Measurements from ENCODE around the gene BAK1. TPM values are rescaled to one million over a fixed set of nuclear protein-coding genes. Genes with fewer than 3 reads are reported as not detected.

The BAK1 gene
- polyA plus RNA-seq, 1 experiment, result 24.5 TPM

Small RNAs within 50 kb of the gene (small RNA-seq; reads per million reads assigned to genes)
- not detected for gene RF00017 (ENCODE audit: insufficient read length, low read depth, low replicate concordance)

Other genes starting within 250 kb of the BAK1 start
- gene KIFC1, start 188.5 kb downstream of the BAK1 start, polyA plus RNA-seq (2011; rRNA removed), result 24.2 and 32.4 TPM in 2 replicates
- 37.8 and 54.6 TPM in 2 replicates for gene PHF1, start 169.3 kb downstream of the BAK1 start, polyA plus RNA-seq (2011; rRNA removed)
- gene CUTA, start 162.2 kb downstream of the BAK1 start, polyA plus RNA-seq (2011; rRNA removed), result 347 and 369 TPM in 2 replicates
- gene SYNGAP1, start 160.2 kb downstream of the BAK1 start, polyA plus RNA-seq (2011; rRNA removed), result 4.2 and 5.7 TPM in 2 replicates
- gene ZBTB9, start 125.7 kb downstream of the BAK1 start, polyA plus RNA-seq (2011; rRNA removed), result 4.4 and 5.7 TPM in 2 replicates
- 8.6 and 16.6 TPM in 2 replicates for gene ITPR3, start 41.0 kb upstream of the BAK1 start, polyA plus RNA-seq (2011; rRNA removed)
- gene UQCC2, start 131.4 kb upstream of the BAK1 start, polyA plus RNA-seq (2011; rRNA removed), result 51.7 and 66.5 TPM in 2 replicates
- gene IP6K3, start 166.6 kb upstream of the BAK1 start, polyA plus RNA-seq (2011; rRNA removed), result 0.58 and 0.75 TPM in 2 replicates
- 59.8 and 62.2 TPM in 2 replicates for gene LEMD2, start 208.9 kb upstream of the BAK1 start, polyA plus RNA-seq (2011; rRNA removed)
- gene MLN, start 223.7 kb upstream of the BAK1 start, polyA plus RNA-seq (2011; rRNA removed), result not detected in 2 replicates

All from BJ (cell line).